HepG2 (cell line): ENCODE results near the gene SETD1A. TPM values are rescaled to one million over a fixed set of nuclear protein-coding genes. Genes with fewer than 3 reads are reported as not detected.

Source experiments
- ATF6 ChIP-seq: sonication (generic); formaldehyde crosslinking; conservative IDR thresholded peaks from 2 replicates; pipeline ENCODE4 v1.4.0; 2020; ENCODE audit warnings: missing genetic modification reagents
- DMAP1 ChIP-seq: IDR thresholded peaks from 2 replicates; pipeline ENCODE4 v1.6.1; 2016
- ESRRA ChIP-seq: sonication (generic); formaldehyde crosslinking; IDR thresholded peaks from 2 replicates; pipeline ENCODE4 v1.5.1; 2020; ENCODE audit warnings: mild to moderate bottlenecking, low read depth, missing genetic modification reagents
- FOXO1 ChIP-seq: sonication (generic); formaldehyde crosslinking; IDR thresholded peaks from 2 replicates; pipeline ENCODE4 v1.4.0; 2020; ENCODE audit warnings: missing genetic modification reagents
- HDAC2 ChIP-seq: sonication (generic); formaldehyde crosslinking; IDR thresholded peaks from 2 replicates; pipeline ENCODE4 v1.4.0; 2020; ENCODE audit warnings: missing genetic modification reagents
- HNF4G ChIP-seq, 2 experiments: sonication (generic) in 1 of 2; formaldehyde crosslinking in 1 of 2; IDR thresholded peaks; 2 replicates each; pipeline versions ENCODE4 v1.4.0 to v1.6.1; 2011 to 2020; ENCODE audit warnings: borderline replicate concordance in 2 of 2, low read depth in 2 of 2, mild to moderate bottlenecking in 2 of 2, low read length in 1 of 2, missing genetic modification reagents in 1 of 2, moderate library complexity in 1 of 2
- IKZF4 ChIP-seq: sonication (generic); formaldehyde crosslinking; IDR thresholded peaks from 2 replicates; pipeline ENCODE4 v1.5.1; 2020; ENCODE audit warnings: borderline replicate concordance, mild to moderate bottlenecking, low read depth, missing genetic modification reagents; ENCODE audit errors: not compliant biosample characterization
- NFKBIZ ChIP-seq: IDR thresholded peaks from 2 replicates; pipeline ENCODE4 v1.6.1; 2018; ENCODE audit warnings: missing genetic modification reagents, missing compliant biosample characterization
- PITX1 ChIP-seq: sonication (generic); formaldehyde crosslinking; IDR thresholded peaks from 2 replicates; pipeline ENCODE4 v1.5.1; 2020; ENCODE audit warnings: mild to moderate bottlenecking, missing genetic modification reagents
- RBFOX2 ChIP-seq: fragments of 200-400 bp; formaldehyde crosslinking; IDR thresholded peaks from 2 replicates; pipeline ENCODE4 v1.6.1; 2017; ENCODE audit warnings: low read depth, mild to moderate bottlenecking, low read length
- RELA ChIP-seq: sonication (generic); formaldehyde crosslinking; IDR thresholded peaks from 2 replicates; pipeline ENCODE4 v1.4.0; 2020; ENCODE audit warnings: missing genetic modification reagents
- RXRA ChIP-seq: sonication (generic); formaldehyde crosslinking; IDR thresholded peaks from 2 replicates; pipeline ENCODE4 v1.5.1; 2020; ENCODE audit warnings: missing genetic modification reagents
- RXRB ChIP-seq: IDR thresholded peaks from 2 replicates; pipeline ENCODE4 v1.6.1; 2016; ENCODE audit warnings: borderline replicate concordance, missing genetic modification reagents, missing compliant biosample characterization
- TBP ChIP-seq: sonication (generic); formaldehyde crosslinking; IDR thresholded peaks from 2 replicates; pipeline ENCODE4 v1.5.0; 2020; ENCODE audit warnings: missing genetic modification reagents
- TCF7L2 ChIP-seq: IDR thresholded peaks from 2 replicates; pipeline ENCODE4 v1.6.1; 2011; ENCODE audit warnings: mild to moderate bottlenecking, low read depth, low read length, moderate library complexity
- ZNF121 ChIP-seq: sonication (generic); formaldehyde crosslinking; IDR thresholded peaks from 2 replicates; pipeline ENCODE4 v1.5.0; 2020; ENCODE audit warnings: mild to moderate bottlenecking, missing genetic modification reagents
- ZNF20 ChIP-seq: sonication (generic); formaldehyde crosslinking; IDR thresholded peaks from 2 replicates; pipeline ENCODE4 v1.4.0; 2020; ENCODE audit warnings: mild to moderate bottlenecking, moderate library complexity, missing genetic modification reagents
- ZNF44 ChIP-seq: sonication (generic); formaldehyde crosslinking; IDR thresholded peaks from 2 replicates; pipeline ENCODE4 v1.5.1; 2020; ENCODE audit warnings: mild to moderate bottlenecking, missing genetic modification reagents
- ZNF775 ChIP-seq: sonication (generic); formaldehyde crosslinking; IDR thresholded peaks from 2 replicates; pipeline ENCODE4 v1.4.0; 2020; ENCODE audit warnings: missing genetic modification reagents, mild to moderate bottlenecking, moderate library complexity, borderline replicate concordance
- polyA plus RNA-seq, 8 experiments: library from polyadenylated mRNA; depleted of rRNA in 3 of 8; stranded (reverse) in 7 of 8; unstranded in 1 of 8; fragments of >200 nt; fragmentation: Illumina TruSeq in 4 of 8; extraction: Trizol in 4 of 8; gene quantifications; 2 replicates each; pipeline versions ENCODE4 v1.2.1 to v1.2.3, GENCODE V29; 2011 to 2016; ENCODE audit warnings: low read depth in 4 of 8, missing spikeins in 1 of 8, mixed read lengths in 1 of 8; ENCODE audit not compliant: insufficient read depth in 1 of 8
- total RNA-seq, 5 experiments: library from RNA; depleted of rRNA; stranded (reverse); fragments of >200 nt; fragmentation: Illumina TruSeq; extraction: Trizol; gene quantifications; 2 replicates each; pipeline ENCODE4 v1.2.3, GENCODE V29; 2016; ENCODE audit warnings: low read depth in 1 of 5
- TF ChIP-seq, protein P1 (sequence below): sonication (generic); formaldehyde crosslinking; IDR thresholded peaks from 2 replicates; pipeline ENCODE4 v1.4.0; 2020; ENCODE audit warnings: missing genetic modification reagents
- TF ChIP-seq, protein P2 (sequence below), 2 experiments: sonication (generic) in 1 of 2; formaldehyde crosslinking in 1 of 2; IDR thresholded peaks; 2 replicates each; pipeline versions ENCODE4 v1.4.0 to v1.6.1; 2016 to 2020; ENCODE audit warnings: borderline replicate concordance in 1 of 2, low read depth in 1 of 2, mild to moderate bottlenecking in 1 of 2, missing genetic modification reagents in 1 of 2

The SETD1A gene
- total and polyA plus RNA-seq, 2 of the 13 experiments (the other 11 are each of a cell fraction or from before 2014, with no cell fraction given), result 3.8 to 5.6 TPM

DNA sequence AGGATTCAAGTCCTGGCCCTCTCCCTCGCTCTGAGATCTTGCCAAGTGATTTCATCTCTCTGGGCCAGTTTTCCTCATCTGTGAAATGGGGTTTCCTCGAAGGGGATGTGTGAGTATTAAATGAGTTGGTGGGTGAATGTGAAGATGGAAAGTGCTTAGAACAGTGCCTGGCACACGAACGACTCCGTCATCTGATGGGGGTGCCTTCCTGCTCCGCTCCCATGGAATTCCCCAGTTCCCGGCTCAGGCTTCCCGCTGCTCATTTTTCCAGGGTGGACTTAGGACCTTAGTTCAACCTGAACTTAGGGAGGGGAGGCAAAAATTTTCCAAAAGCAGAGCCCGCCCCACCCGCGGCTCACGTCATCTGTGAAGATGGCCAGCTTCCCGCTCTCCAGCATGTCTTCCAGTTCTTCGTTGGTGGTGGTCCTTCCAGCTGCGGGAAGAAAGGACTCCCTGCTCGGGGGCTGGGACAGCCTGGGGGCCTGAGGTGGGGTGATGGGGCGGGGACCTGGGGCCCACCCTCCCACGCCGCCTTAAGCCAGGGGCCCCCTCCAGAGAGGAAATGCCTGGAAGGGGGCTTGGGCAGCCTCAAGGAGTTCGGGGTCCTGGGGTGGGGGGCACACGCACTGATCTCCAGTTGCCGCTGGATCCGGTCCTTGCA is 38.9 kb downstream of the SETD1A start (continued):
- TF ChIP-seq, protein P1, sequence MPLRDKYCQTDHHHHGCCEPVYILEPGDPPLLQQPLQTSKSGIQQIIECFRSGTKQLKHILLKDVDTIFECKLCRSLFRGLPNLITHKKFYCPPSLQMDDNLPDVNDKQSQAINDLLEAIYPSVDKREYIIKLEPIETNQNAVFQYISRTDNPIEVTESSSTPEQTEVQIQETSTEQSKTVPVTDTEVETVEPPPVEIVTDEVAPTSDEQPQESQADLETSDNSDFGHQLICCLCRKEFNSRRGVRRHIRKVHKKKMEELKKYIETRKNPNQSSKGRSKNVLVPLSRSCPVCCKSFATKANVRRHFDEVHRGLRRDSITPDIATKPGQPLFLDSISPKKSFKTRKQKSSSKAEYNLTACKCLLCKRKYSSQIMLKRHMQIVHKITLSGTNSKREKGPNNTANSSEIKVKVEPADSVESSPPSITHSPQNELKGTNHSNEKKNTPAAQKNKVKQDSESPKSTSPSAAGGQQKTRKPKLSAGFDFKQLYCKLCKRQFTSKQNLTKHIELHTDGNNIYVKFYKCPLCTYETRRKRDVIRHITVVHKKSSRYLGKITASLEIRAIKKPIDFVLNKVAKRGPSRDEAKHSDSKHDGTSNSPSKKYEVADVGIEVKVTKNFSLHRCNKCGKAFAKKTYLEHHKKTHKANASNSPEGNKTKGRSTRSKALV (CRISPR knock-in tag), result no peak
- TF ChIP-seq RXRB (CRISPR knock-in tag), result peak; percentile 70
- peak; percentile 47; the same call in 1 of the 2 replicates for TF ChIP-seq DMAP1 (CRISPR knock-in tag)
- peak; percentile 89; the same call in 1 of the 2 replicates for TF ChIP-seq RELA (CRISPR knock-in tag)
- peak; percentile 66 for TF ChIP-seq IKZF4
- TF ChIP-seq ATF6, result no peak
- TF ChIP-seq ZNF121 (CRISPR knock-in tag), result no peak
- no peak for TF ChIP-seq ZNF775 (CRISPR knock-in tag)
- TF ChIP-seq ZNF20 (CRISPR knock-in tag), result 0 out of 2 replicates have a peak, but pooled peaks have one; percentile 14
- TF ChIP-seq TBP (CRISPR knock-in tag), result no peak
- TF ChIP-seq PITX1 (CRISPR knock-in tag), result no peak
- TF ChIP-seq ZNF44, result peak; percentile 37; the same call in 1 of the 2 replicates
- TF ChIP-seq HNF4G (IDR thresholded peaks at IDR 0.05; ENCODE audit: borderline replicate concordance, low read depth, low read length), result peak; percentile 94
- TF ChIP-seq HNF4G (CRISPR knock-in tag; IDR thresholded peaks at IDR 0.05; ENCODE audit: borderline replicate concordance, low read depth), result peak; percentile 87
- peak; percentile 76 for TF ChIP-seq HDAC2 (CRISPR knock-in tag)
- TF ChIP-seq RBFOX2, result peak; percentile 57; the same call in 1 of the 2 replicates
- TF ChIP-seq, protein P2, sequence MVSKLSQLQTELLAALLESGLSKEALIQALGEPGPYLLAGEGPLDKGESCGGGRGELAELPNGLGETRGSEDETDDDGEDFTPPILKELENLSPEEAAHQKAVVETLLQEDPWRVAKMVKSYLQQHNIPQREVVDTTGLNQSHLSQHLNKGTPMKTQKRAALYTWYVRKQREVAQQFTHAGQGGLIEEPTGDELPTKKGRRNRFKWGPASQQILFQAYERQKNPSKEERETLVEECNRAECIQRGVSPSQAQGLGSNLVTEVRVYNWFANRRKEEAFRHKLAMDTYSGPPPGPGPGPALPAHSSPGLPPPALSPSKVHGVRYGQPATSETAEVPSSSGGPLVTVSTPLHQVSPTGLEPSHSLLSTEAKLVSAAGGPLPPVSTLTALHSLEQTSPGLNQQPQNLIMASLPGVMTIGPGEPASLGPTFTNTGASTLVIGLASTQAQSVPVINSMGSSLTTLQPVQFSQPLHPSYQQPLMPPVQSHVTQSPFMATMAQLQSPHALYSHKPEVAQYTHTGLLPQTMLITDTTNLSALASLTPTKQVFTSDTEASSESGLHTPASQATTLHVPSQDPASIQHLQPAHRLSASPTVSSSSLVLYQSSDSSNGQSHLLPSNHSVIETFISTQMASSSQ (IDR thresholded peaks at IDR 0.05; ENCODE audit: low read depth), result 0 out of 2 replicates have a peak, but pooled peaks have one; percentile 10
- TF ChIP-seq, protein P2 (CRISPR knock-in tag; IDR thresholded peaks at IDR 0.05; ENCODE audit: borderline replicate concordance), result no peak; the same call in 1 of the 2 replicates
- TF ChIP-seq RXRA (CRISPR knock-in tag), result peak; percentile 56; the same call in 1 of the 2 replicates
- TF ChIP-seq ESRRA (CRISPR knock-in tag), result peak; percentile 80
- TF ChIP-seq FOXO1 (CRISPR knock-in tag), result no peak
- TF ChIP-seq TCF7L2, result no peak
- TF ChIP-seq NFKBIZ (CRISPR knock-in tag), result no peak
